Breast epithelium (tissue), 4 donors: ENCODE measurements around the gene RRAD. TPM values are rescaled to one million over a fixed set of nuclear protein-coding genes. Genes with fewer than 3 reads are reported as not detected.

Experiments used
- DNase-seq, 2 donors: peaks; one replicate each; pipeline ENCODE4 v3.0.0-alpha.2; 2019; ENCODE audit warnings: low spot score in 2 of 2
- H3K27ac ChIP-seq, 2 donors: fragments of 200-600 bp; sonication (generic) in 1 of 2; one replicate each; pipeline ENCODE4 v1.5.1; 2016 to 2019; ENCODE audit warnings: mild to moderate bottlenecking in 1 of 2
- H3K27me3 ChIP-seq, 2 donors: fragments of 200-600 bp; sonication (generic) in 1 of 2; one replicate each; pipeline versions ENCODE4 v1.5.1 to v1.6.0; 2017 to 2019; ENCODE audit warnings: control low read depth in 1 of 2, mild to moderate bottlenecking in 1 of 2
- H3K36me3 ChIP-seq: fragments of 200-600 bp; one replicate; pipeline ENCODE4 v1.5.1; 2019
- H3K4me1 ChIP-seq, 2 donors: fragments of 200-600 bp; sonication (generic); one replicate each; pipeline ENCODE4 v1.5.1; 2016 to 2019; ENCODE audit warnings: control low read depth in 1 of 2
- H3K4me3 ChIP-seq, 3 donors: fragments of 200-600 bp; sonication (generic); 1 replicate in 2 of 3; 2 replicates in 1 of 3; pipeline ENCODE4 v1.5.1; 2016 to 2019; ENCODE audit warnings: mild to moderate bottlenecking in 3 of 3, moderate library complexity in 2 of 3
- H3K9me3 ChIP-seq, 2 donors: fragments of 200-600 bp; sonication (generic) in 1 of 2; one replicate each; pipeline ENCODE4 v1.5.1; 2016 to 2019; ENCODE audit warnings: control low read depth in 1 of 2
- POLR2A ChIP-seq: fragments of 450-650 bp; IDR thresholded peaks from one replicate; pipeline ENCODE4 v1.6.1; 2016; ENCODE audit warnings: antibody characterized with exemption, mild to moderate bottlenecking, moderate library complexity
- POLR2AphosphoS5 ChIP-seq, 3 donors: sonication (generic); formaldehyde crosslinking; IDR thresholded peaks; one replicate each; pipeline ENCODE4 v1.6.1; 2017; ENCODE audit warnings: antibody characterized with exemption in 3 of 3
- intact Hi-C: fragments of 100-400 bp; cut with DNase I; formaldehyde crosslinking; loops from one replicate; pipeline ENCODE4 v1.15.1; 2023; ENCODE audit warnings: low total_unique reads
- total RNA-seq, 3 donors: library from RNA; depleted of rRNA; stranded (reverse); fragments of >200 nt; gene quantifications; one replicate each; pipeline ENCODE4 v1.1.0, GENCODE V29; 2016
- TF ChIP-seq, protein P1 (sequence below), 3 donors: fragments of 450-650 bp; IDR thresholded peaks; one replicate each; pipeline ENCODE4 v1.5.1; 2016 to 2017; ENCODE audit warnings: antibody characterized with exemption in 3 of 3, mild to moderate bottlenecking in 3 of 3, moderate library complexity in 3 of 3

RRAD gene
- total RNA-seq, 3 donors from 2014 or later: 7.7 to 11.1 (median 8.0) TPM

DNA sequence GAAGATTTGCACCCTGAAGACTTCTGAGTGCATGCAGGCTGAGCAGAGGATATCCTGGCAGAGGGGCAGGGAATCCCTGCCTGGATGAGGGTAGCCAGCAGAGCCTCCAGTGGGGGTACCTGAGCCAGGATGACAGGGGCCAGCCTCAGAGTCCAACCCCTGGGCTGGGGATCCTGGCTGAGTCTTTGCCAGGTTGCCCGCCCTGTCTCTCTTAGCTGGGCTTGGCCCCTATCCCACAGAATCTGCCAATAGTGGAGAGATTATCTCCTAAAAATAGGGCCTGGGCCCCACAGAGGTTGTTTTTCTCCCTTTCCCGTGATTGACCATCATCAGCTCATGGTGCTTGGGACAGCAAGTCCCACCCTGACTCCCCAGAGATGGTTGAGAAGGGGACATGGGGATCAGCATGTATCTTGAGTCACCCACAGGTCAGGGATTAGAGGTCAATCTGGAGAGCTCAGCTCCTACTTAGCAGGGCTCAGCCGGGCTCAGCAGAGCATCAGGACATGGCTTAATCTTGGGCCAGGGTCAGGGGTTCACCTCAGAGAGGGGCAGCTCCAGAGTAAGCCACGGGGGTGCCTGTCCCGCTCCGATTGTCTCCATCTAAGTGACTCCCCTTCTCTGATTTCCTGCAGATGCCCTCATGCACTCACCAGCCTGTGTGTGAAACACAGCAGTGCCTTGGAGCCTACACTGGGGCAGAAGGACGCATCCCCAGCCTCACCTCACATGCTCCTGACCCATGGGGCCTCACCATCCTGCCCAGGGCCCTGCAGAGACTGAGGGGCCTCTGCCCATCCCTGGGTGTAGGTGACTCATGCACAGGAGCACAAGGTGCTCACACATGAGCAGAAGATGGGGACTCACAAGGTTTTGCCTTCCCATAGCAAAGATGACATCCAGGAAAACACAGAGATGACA is 18.2 kb downstream of the RRAD start:
- no peaks in the 10 kb centered on the region for H3K9me3 ChIP-seq
- intact Hi-C loops: no loop called here
- no peak overlapping the region for H3K4me3 ChIP-seq
- TF ChIP-seq POLR2A: no peak
- TF ChIP-seq, protein P1, sequence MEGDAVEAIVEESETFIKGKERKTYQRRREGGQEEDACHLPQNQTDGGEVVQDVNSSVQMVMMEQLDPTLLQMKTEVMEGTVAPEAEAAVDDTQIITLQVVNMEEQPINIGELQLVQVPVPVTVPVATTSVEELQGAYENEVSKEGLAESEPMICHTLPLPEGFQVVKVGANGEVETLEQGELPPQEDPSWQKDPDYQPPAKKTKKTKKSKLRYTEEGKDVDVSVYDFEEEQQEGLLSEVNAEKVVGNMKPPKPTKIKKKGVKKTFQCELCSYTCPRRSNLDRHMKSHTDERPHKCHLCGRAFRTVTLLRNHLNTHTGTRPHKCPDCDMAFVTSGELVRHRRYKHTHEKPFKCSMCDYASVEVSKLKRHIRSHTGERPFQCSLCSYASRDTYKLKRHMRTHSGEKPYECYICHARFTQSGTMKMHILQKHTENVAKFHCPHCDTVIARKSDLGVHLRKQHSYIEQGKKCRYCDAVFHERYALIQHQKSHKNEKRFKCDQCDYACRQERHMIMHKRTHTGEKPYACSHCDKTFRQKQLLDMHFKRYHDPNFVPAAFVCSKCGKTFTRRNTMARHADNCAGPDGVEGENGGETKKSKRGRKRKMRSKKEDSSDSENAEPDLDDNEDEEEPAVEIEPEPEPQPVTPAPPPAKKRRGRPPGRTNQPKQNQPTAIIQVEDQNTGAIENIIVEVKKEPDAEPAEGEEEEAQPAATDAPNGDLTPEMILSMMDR (IDR thresholded peaks at IDR 0.05): no peak
- TF ChIP-seq POLR2AphosphoS5 (IDR thresholded peaks at IDR 0.05): no peak
- no peaks in the 10 kb centered on the region for H3K4me1 ChIP-seq
- DNase-seq: no peak
- no peaks in the 10 kb centered on the region for H3K27me3 ChIP-seq
- no peaks in the 10 kb centered on the region for H3K36me3 ChIP-seq
- H3K27ac ChIP-seq: peak overlapping the region in 1 of 2 donors; percentile 48

DNA sequence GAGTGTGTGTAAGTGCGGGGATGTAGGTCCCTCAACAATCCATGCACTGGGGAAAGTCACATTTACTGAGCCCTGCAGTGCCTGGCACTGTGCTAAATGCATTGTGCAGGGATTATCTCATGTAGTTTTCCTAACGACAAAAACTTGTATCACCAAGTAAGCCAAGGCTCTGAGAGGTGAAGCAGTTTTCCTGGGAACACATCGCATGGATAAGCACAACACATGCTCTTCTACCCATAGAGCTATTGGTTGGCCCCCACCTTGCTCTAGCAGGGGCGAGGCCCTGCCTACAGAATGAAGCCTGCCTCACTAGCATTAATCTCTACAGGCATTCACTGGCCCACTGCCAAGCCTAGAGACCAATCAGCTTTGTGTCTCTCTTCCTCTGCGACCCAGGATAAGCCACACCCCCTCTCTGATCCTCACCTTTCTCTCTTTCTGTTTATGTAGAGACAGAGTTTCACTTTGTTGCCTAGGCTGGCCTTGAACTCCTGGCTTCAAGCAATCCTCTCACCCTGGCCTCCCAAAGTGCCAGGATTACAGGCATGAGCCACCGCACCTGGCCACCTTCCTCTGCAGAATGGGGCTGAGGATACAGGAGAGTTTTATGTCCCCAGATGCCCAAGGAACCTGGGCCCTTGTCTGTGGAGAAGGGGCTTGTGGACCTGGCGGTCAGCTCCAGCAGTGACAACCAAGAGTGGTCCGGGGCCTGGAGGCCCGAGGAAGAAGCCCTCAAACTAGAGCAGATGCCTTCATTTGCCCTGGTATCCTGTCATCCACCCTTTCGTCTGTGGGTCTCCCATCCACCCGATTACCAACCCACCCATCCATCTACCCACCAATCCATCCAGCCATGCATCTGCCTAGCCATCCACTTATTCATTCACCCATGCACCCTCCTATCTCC is 19.4 kb downstream of the RRAD start:
- Histone ChIP-seq H3K27me3 (no peaks in the 10 kb centered on the region), H3K27ac (peak overlapping the region in 1 of 2 donors; percentile 32), H3K9me3 (no peaks in the 10 kb centered on the region), H3K4me3 (no peak overlapping the region), H3K4me1 (no peaks in the 10 kb centered on the region), H3K36me3 (no peaks in the 10 kb centered on the region)
- TF ChIP-seq POLR2AphosphoS5 (IDR thresholded peaks at IDR 0.05): no peak
- TF ChIP-seq, protein P1 (IDR thresholded peaks at IDR 0.05): no peak
- TF ChIP-seq POLR2A: no peak
- intact Hi-C loops: no loop called here
- DNase-seq: no peak

DNA sequence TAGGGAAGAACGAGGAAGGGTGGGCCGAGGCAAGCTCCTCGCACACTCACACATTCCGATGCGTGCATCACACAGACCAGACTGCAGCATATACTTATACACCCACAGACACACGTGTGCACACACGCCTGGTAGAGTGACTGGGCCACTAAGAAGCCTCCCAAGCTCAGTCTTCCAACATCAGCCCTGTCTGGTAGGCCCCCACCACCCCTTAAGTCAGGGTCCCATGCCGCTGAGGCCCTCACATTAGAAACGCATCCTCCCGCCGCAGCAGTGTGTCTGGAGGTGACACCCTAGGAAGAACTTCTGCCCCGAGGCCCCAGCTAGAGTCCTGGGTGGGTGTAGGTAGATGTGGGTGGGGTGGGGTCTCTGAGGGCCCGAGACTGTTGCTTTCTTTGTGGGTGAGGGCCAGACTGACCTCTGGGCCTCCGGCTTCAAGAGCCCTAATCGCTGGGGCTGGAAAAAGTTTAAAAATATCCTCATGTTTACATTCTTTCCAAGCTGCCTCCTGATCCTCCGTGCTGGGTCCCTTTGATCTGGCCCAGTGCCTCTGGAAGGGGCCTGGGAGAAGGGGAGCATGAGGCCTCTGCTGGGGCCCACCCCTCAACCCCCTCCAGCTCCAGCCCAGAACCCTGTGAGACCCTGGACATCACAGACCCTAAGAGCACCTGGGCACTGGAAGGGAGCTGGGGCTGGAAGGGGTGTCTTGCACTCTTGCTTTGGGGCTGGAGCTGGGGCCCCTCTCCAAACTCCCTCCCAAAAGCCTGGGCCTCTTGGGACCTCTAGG is 20.3 kb downstream of the RRAD start:
- Histone ChIP-seq H3K4me3 (no peak overlapping the region), H3K27ac (peak overlapping the region in 1 of 2 donors; percentile 66), H3K9me3 (no peaks in the 10 kb centered on the region), H3K27me3 (no peaks in the 10 kb centered on the region), H3K36me3 (no peaks in the 10 kb centered on the region), H3K4me1 (no peaks in the 10 kb centered on the region)
- no peak for DNase-seq
- intact Hi-C loops: loop anchor here (5.0 kb wide), 1 partner anchor 377 kb away; no protein-coding TSS in a partner anchor
- TF ChIP-seq, protein P1 (IDR thresholded peaks at IDR 0.05): no peak
- no peak for TF ChIP-seq POLR2AphosphoS5 (IDR thresholded peaks at IDR 0.05)
- TF ChIP-seq POLR2A: no peak

DNA sequence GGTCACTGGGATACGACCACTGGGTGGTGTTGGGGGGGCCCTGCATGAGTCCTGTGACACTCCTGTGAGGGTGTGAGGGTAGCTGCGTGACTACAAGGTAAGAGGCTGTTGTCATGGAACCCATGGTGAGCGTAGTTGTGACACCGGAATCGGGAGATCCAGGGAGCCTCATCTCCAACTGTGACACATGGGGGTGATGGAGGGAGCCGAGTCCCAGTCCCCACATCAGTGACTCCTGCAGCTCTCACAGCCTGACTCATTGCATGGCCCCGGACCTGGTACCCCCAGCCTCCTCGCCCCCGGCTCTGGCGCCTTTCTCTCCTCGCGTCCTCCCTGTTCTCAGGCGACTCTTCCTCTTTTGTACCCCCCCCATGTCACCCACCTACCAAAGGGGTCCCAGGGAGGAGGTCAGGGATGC is 20.9 kb downstream of the RRAD start:
- intact Hi-C loops: loop anchor here (5.0 kb wide), 1 partner anchor 378 kb away; no protein-coding TSS in a partner anchor
- no peaks in the 10 kb centered on the region for H3K4me1 ChIP-seq
- TF ChIP-seq POLR2AphosphoS5 (IDR thresholded peaks at IDR 0.05): no peak
- no peak for TF ChIP-seq POLR2A
- TF ChIP-seq, protein P1 (IDR thresholded peaks at IDR 0.05): no peak
- DNase-seq: no peak
- no peaks in the 10 kb centered on the region for H3K9me3 ChIP-seq
- H3K27me3 ChIP-seq: no peaks in the 10 kb centered on the region
- no peak overlapping the region for H3K4me3 ChIP-seq
- no peaks in the 10 kb centered on the region for H3K36me3 ChIP-seq
- peak overlapping the region in 1 of 2 donors; percentile 66 for H3K27ac ChIP-seq
